H1 (cell line): Measurements from ENCODE around the gene UBR7. TPM values are rescaled to one million over a fixed set of nuclear protein-coding genes. Genes with fewer than 3 reads are reported as not detected.

ENCODE experiments used
- CTCF ChIA-PET: fragments of 300-600 bp; sonication (Branson Sonifier 250); formaldehyde crosslinking; loops from one replicate; lab custom pipeline; 2021; ENCODE audit not compliant: partially characterized antibody; lab: Charles Lee
- POLR2A ChIA-PET: fragments of 300-600 bp; sonication (Branson Sonifier 250); formaldehyde crosslinking; loops from one replicate; lab custom pipeline; 2021; ENCODE audit warnings: inconsistent platforms; ENCODE audit not compliant: partially characterized antibody; lab: Charles Lee
- DNase-seq, 2 experiments: peaks; one replicate each; pipeline versions ENCODE4 v3.0.0 to v3.0.0-alpha.2; 2010 to 2022; ENCODE audit warnings: low spot score in 2 of 2, low read depth in 1 of 2, mixed read lengths in 1 of 2
- FAIRE-seq: peaks from 2 replicates; lab custom pipeline; 2011; peaks lifted over from hg19 to GRCh38; lab: Jason Lieb, UNC
- H2AFZ ChIP-seq: 2 replicates; pipeline ENCODE4 v1.8.1; 2012; ENCODE audit warnings: low read length, inconsistent platforms
- H2AK5ac ChIP-seq: 2 replicates; pipeline ENCODE4 v1.6.1; 2013; ENCODE audit warnings: low read depth, low read length
- H2BK120ac ChIP-seq: replicated peaks from 2 replicates; pipeline ENCODE3; 2013; ENCODE audit warnings: low read depth, low read length, inconsistent platforms
- H2BK12ac ChIP-seq: 2 replicates; pipeline ENCODE4 v1.6.1; 2013; ENCODE audit warnings: low read depth, low read length
- H2BK15ac ChIP-seq: 2 replicates; pipeline ENCODE4 v1.6.1; 2013; ENCODE audit warnings: low read length
- H2BK20ac ChIP-seq: 2 replicates; pipeline ENCODE4 v1.6.1; 2013; ENCODE audit warnings: low read length
- H2BK5ac ChIP-seq: 2 replicates; pipeline ENCODE4 v1.6.1; 2013; ENCODE audit warnings: low read depth, low read length
- H3K14ac ChIP-seq: 2 replicates; pipeline ENCODE4 v1.6.1; 2013; ENCODE audit warnings: inconsistent platforms; ENCODE audit not compliant: insufficient read length
- H3K18ac ChIP-seq: 2 replicates; pipeline ENCODE4 v1.6.1; 2013; ENCODE audit warnings: low read length; ENCODE audit errors: extremely low read depth
- H3K23ac ChIP-seq: 2 replicates; pipeline ENCODE4 v1.6.1; 2013; ENCODE audit warnings: inconsistent platforms; ENCODE audit not compliant: insufficient read length
- H3K23me2 ChIP-seq: 2 replicates; pipeline ENCODE4 v1.6.1; 2013; ENCODE audit warnings: low read depth, low read length
- H3K27ac ChIP-seq: 2 replicates; pipeline ENCODE4 v1.6.1; 2011; ENCODE audit warnings: low read depth, low read length, inconsistent platforms
- H3K27me3 ChIP-seq, 4 experiments: replicated peaks in 1 of 4; 1 replicate in 1 of 4; 2 replicates in 3 of 4; pipeline versions ENCODE4 v1.6.1 to v1.8.1; 2011 to 2013; ENCODE audit warnings: low read length in 3 of 4, mild to moderate bottlenecking in 3 of 4, inconsistent platforms in 2 of 4, mixed read lengths in 2 of 4, moderate library complexity in 1 of 4; ENCODE audit not compliant: control insufficient read depth in 3 of 4, insufficient read depth in 3 of 4; ENCODE audit errors: extremely low read depth in 1 of 4
- H3K36me3 ChIP-seq, 4 experiments: 2 replicates each; pipeline versions ENCODE4 v1.6.1 to v1.8.1; 2011 to 2013; ENCODE audit warnings: mild to moderate bottlenecking in 4 of 4, low read length in 3 of 4, moderate library complexity in 2 of 4, control low read depth in 1 of 4, inconsistent platforms in 1 of 4; ENCODE audit not compliant: insufficient read depth in 4 of 4, control insufficient read depth in 2 of 4
- H3K4ac ChIP-seq: replicated peaks from 2 replicates; pipeline ENCODE3; 2013; ENCODE audit warnings: low read length, low read depth, mixed read lengths, inconsistent platforms; ENCODE audit not compliant: insufficient read length
- H3K4me1 ChIP-seq, 4 experiments: replicated peaks in 1 of 4; 1 replicate in 1 of 4; 2 replicates in 3 of 4; pipeline versions ENCODE4 v1.6.1 to v1.8.1; 2011 to 2013; ENCODE audit warnings: low read length in 3 of 4, inconsistent platforms in 2 of 4, mixed read lengths in 1 of 4; ENCODE audit not compliant: insufficient read depth in 4 of 4, control insufficient read depth in 3 of 4
- H3K4me2 ChIP-seq, 2 experiments: 2 replicates each; pipeline versions ENCODE4 v1.6.1 to v1.8.1; 2011 to 2013; ENCODE audit warnings: low read depth in 2 of 2, low read length in 2 of 2, control low read depth in 1 of 2, inconsistent platforms in 1 of 2, mild to moderate bottlenecking in 1 of 2; ENCODE audit not compliant: insufficient read depth in 1 of 2
- H3K4me3 ChIP-seq, 4 experiments: fragments of 200-600, 300-600 bp in 1 of 4; sonication (generic), shearing (Covaris generic), sonication (Bioruptor Twin) in 1 of 4; 2 replicates each; pipeline versions ENCODE4 v1.5.1 to v1.8.1; 2011 to 2016; ENCODE audit warnings: low read length in 4 of 4, low read depth in 3 of 4, control low read depth in 2 of 4, inconsistent platforms in 2 of 4, mild to moderate bottlenecking in 2 of 4, mixed read lengths in 1 of 4, moderate library complexity in 1 of 4; ENCODE audit not compliant: insufficient read depth in 2 of 4; ENCODE audit errors: extremely low read depth in 1 of 4
- H3K56ac ChIP-seq: replicated peaks from 2 replicates; pipeline ENCODE3; 2013; ENCODE audit warnings: low read depth, mild to moderate bottlenecking, mixed read lengths, low read length, inconsistent platforms; ENCODE audit not compliant: insufficient read length
- H3K79me1 ChIP-seq: 2 replicates; pipeline ENCODE4 v1.6.1; 2013; ENCODE audit warnings: low read depth, low read length, control low read depth
- H3K79me2 ChIP-seq, 2 experiments: 2 replicates each; pipeline versions ENCODE4 v1.6.1 to v1.8.1; 2012 to 2013; ENCODE audit warnings: low read length in 2 of 2, mild to moderate bottlenecking in 2 of 2, inconsistent platforms in 1 of 2; ENCODE audit not compliant: insufficient read depth in 2 of 2, control insufficient read depth in 1 of 2
- H3K9ac ChIP-seq, 4 experiments: replicated peaks in 1 of 4; 1 replicate in 1 of 4; 2 replicates in 3 of 4; pipeline versions ENCODE4 v1.6.1 to v1.8.1; 2011 to 2013; ENCODE audit warnings: low read depth in 3 of 4, low read length in 3 of 4, control low read depth in 2 of 4, mild to moderate bottlenecking in 2 of 4, moderate library complexity in 2 of 4, inconsistent platforms in 1 of 4; ENCODE audit errors: extremely low read depth in 1 of 4
- H3K9me3 ChIP-seq, 2 experiments: 2 replicates each; pipeline versions ENCODE4 v1.6.1 to v1.8.1; 2012 to 2013; ENCODE audit warnings: mild to moderate bottlenecking in 2 of 2, moderate library complexity in 2 of 2, control low read depth in 1 of 2, inconsistent platforms in 1 of 2, low read depth in 1 of 2, low read length in 1 of 2, mixed read lengths in 1 of 2; ENCODE audit not compliant: insufficient read depth in 2 of 2
- H4K20me1 ChIP-seq, 2 experiments: replicated peaks in 1 of 2; 2 replicates each; pipeline versions ENCODE3 to v1.8.1; 2011 to 2013; ENCODE audit warnings: inconsistent platforms in 2 of 2, low read length in 2 of 2, mild to moderate bottlenecking in 1 of 2; ENCODE audit not compliant: insufficient read depth in 2 of 2, control insufficient read depth in 1 of 2
- H4K5ac ChIP-seq: 2 replicates; pipeline ENCODE4 v1.6.1; 2013; ENCODE audit warnings: low read length, low read depth, mixed read lengths, inconsistent platforms; ENCODE audit not compliant: insufficient read length
- H4K8ac ChIP-seq: 2 replicates; pipeline ENCODE4 v1.8.0; 2013; ENCODE audit warnings: mild to moderate bottlenecking, moderate library complexity, low read length, inconsistent platforms; ENCODE audit not compliant: insufficient read depth; ENCODE audit errors: extremely low read depth
- H4K91ac ChIP-seq: replicated peaks from 2 replicates; pipeline ENCODE3; 2013; ENCODE audit warnings: low read length, mixed read lengths, inconsistent platforms; ENCODE audit not compliant: insufficient read length
- NRF1 ChIP-seq: IDR thresholded peaks from 2 replicates; pipeline ENCODE4 v1.6.1; 2011; ENCODE audit warnings: mild to moderate bottlenecking, low read depth, low read length, improper control_type of control experiment
- WGBS, 2 experiments: shearing (Covaris generic) in 1 of 2; methylation state at CpG; one replicate each; pipeline versions ENCODE4 v1.1.6 to v1.1.7; 2013 to 2015; ENCODE audit warnings: low lambda C conversion rate in 2 of 2, mixed read lengths in 2 of 2, inconsistent platforms in 1 of 2, low coverage in 1 of 2, missing lambda C conversion rate in 1 of 2; ENCODE audit not compliant: insufficient replicate concordance in 2 of 2, insufficient coverage in 1 of 2, insufficient read length in 1 of 2; ENCODE audit errors: extremely low coverage in 1 of 2, missing lambda C conversion rate in 1 of 2; 5-methylcytosine and 5-hydroxymethylcytosine counted together
- polyA plus RNA-seq, 7 experiments: library from polyadenylated mRNA; depleted of rRNA in 3 of 7; stranded (reverse) in 5 of 7; unstranded in 2 of 7; fragments of >200 nt in 5 of 7; fragments of 200-250 nt in 2 of 7; gene quantifications; 1 replicate in 5 of 7; 2 replicates in 1 of 7; 4 replicates in 1 of 7; pipeline versions ENCODE4 v1.2.1 to v1.2.3, GENCODE V29; 2011 to 2013; ENCODE audit warnings: missing spikeins in 2 of 7, mixed read lengths in 2 of 7
- total RNA-seq: library from RNA; stranded (reverse); fragmentation: NEBNext Ultra II Directional; extraction: Animal tissue kit (Norgen Biotek cat#: 25700); gene quantifications from 2 replicates; pipeline ENCODE4 v1.2.1, GENCODE V29; 2021

UBR7 gene
- total and polyA plus RNA-seq, 2 of the 8 experiments (the other 6 are each of a cell fraction or from before 2014, with no cell fraction given), result 20.1 to 28.4 TPM

DNA sequence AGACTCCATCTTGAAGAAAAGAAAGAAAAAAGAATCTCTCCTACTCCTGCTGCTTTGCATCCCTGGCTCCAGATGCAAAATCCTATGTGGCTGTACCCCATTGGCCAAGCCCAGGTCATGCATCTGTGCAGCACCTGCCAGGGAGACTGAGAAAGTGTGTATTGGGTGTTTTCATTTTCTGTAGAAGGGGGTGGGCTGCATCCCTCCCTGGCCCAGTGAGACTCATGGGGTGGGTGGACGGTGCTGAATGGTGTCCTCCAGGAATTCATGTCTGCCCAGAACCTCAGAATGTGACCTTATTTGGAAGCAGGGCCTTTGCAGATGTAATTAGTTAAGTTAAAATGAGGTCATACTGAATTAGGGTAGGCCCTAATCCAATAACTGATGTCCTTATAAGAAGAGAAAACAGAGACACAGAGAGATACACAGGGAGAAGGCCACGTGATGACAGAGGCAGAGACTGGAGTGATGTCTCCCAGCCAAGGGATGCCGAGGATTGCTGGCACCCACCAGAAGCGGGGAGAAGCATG lies 45.6 kb upstream of the UBR7 start:
- Histone ChIP-seq H3K36me3 (no peaks in the 10 kb centered on the region), H3K4ac (no peak overlapping the region), H3K9me3 (no peaks in the 10 kb centered on the region), H3K18ac (no peak overlapping the region), H4K91ac (no peak overlapping the region), H2BK5ac (no peak overlapping the region), H4K5ac (no peak overlapping the region), H4K8ac (no peak overlapping the region; the same call in 1 of the 2 replicates), H2BK12ac (no peak overlapping the region), H3K56ac (no peak overlapping the region), H3K4me3 (no peak overlapping the region), H3K79me1 (no peaks in the 10 kb centered on the region), H3K14ac (no peak overlapping the region), H3K27me3 (no peaks in the 10 kb centered on the region), H3K79me2 (no peaks in the 10 kb centered on the region), H3K4me1 (no peaks in the 10 kb centered on the region; a peak in 3 of 7 replicates), H3K27ac (no peak overlapping the region), H2BK120ac (no peak overlapping the region), H2AK5ac (no peak overlapping the region), H3K23ac (no peak overlapping the region), H3K23me2 (no peaks in the 10 kb centered on the region), H2AFZ (no peak overlapping the region), H3K4me2 (no peak overlapping the region), H3K9ac (no peak overlapping the region), H2BK20ac (no peak overlapping the region), H4K20me1 (no peaks in the 10 kb centered on the region), H2BK15ac (no peak overlapping the region)
- POLR2A ChIA-PET, result no interaction called here
- DNase-seq, result no peak
- TF ChIP-seq NRF1, result no peak
- FAIRE-seq, result no peak
- CTCF ChIA-PET, result interaction anchor here (0.7 to 3.3 kb wide), 12 partner anchors 13 to 809 kb away, joined by 3 to 48 read pairs (median 3); partner anchors contain the start of genes GON7 and UBR7
- 84% methylated on average over 4 of the region's 4 CpGs; no CpG with 5 or more reads in 1 of the 2 experiments for WGBS, 2 experiments
